GM18511 (cell line): Measurements from ENCODE around the gene SPECC1.
"Not testable (repeated sequence)": the region's sequence is repeated elsewhere in the genome, so short reads cannot be mapped to it uniquely, and the experiment has no call there.

ENCODE experiments used
- ATAC-seq: cut with Tn5 transposase; IDR thresholded peaks from one replicate; pipeline ENCODE4 v1.9.1; 2021; ENCODE audit warnings: mild to moderate bottlenecking, moderate library complexity; ENCODE audit not compliant: unreplicated experiment

Gene SPECC1, protein sequence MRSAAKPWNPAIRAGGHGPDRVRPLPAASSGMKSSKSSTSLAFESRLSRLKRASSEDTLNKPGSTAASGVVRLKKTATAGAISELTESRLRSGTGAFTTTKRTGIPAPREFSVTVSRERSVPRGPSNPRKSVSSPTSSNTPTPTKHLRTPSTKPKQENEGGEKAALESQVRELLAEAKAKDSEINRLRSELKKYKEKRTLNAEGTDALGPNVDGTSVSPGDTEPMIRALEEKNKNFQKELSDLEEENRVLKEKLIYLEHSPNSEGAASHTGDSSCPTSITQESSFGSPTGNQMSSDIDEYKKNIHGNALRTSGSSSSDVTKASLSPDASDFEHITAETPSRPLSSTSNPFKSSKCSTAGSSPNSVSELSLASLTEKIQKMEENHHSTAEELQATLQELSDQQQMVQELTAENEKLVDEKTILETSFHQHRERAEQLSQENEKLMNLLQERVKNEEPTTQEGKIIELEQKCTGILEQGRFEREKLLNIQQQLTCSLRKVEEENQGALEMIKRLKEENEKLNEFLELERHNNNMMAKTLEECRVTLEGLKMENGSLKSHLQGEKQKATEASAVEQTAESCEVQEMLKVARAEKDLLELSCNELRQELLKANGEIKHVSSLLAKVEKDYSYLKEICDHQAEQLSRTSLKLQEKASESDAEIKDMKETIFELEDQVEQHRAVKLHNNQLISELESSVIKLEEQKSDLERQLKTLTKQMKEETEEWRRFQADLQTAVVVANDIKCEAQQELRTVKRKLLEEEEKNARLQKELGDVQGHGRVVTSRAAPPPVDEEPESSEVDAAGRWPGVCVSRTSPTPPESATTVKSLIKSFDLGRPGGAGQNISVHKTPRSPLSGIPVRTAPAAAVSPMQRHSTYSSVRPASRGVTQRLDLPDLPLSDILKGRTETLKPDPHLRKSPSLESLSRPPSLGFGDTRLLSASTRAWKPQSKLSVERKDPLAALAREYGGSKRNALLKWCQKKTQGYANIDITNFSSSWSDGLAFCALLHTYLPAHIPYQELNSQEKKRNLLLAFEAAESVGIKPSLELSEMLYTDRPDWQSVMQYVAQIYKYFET

GRCh38 chr17:20009302-20010098 lies at the start of gene SPECC1:
SPECC1 (plus strand) TSS chr17:20009359; CDS start chr17:20096652, 87,293 bp downstream.
- ATAC-seq, result peak; percentile 94

- ATAC-seq, result not testable (repeated sequence)
Observed at GRCh38 chr17:19962954-19963353, 46.2 kb upstream of the SPECC1 start.

DNA sequence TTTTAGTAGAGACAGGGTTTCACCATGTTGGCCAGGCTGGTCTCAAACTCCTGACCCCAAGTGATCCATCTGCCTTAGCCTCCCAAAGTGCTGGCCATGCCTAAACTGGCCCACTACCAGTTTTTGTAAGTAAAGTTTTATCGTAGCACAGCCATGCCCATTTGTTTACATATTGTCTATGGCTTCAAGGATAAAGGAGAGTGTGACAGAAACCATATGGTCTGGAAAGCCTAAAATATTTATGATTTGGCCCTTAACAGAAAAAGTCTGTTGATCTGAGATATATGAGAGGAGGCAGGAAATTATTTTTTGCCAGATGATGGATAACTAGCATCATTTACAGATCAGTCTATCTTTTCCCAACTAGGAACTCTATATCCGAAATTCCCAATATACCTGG lies 36.0 kb upstream of the SPECC1 start:
- ATAC-seq, result no peak

GRCh38 chr17:19975601-19976000 lies 33.6 kb upstream of the SPECC1 start:
- ATAC-seq, result no peak

DNA sequence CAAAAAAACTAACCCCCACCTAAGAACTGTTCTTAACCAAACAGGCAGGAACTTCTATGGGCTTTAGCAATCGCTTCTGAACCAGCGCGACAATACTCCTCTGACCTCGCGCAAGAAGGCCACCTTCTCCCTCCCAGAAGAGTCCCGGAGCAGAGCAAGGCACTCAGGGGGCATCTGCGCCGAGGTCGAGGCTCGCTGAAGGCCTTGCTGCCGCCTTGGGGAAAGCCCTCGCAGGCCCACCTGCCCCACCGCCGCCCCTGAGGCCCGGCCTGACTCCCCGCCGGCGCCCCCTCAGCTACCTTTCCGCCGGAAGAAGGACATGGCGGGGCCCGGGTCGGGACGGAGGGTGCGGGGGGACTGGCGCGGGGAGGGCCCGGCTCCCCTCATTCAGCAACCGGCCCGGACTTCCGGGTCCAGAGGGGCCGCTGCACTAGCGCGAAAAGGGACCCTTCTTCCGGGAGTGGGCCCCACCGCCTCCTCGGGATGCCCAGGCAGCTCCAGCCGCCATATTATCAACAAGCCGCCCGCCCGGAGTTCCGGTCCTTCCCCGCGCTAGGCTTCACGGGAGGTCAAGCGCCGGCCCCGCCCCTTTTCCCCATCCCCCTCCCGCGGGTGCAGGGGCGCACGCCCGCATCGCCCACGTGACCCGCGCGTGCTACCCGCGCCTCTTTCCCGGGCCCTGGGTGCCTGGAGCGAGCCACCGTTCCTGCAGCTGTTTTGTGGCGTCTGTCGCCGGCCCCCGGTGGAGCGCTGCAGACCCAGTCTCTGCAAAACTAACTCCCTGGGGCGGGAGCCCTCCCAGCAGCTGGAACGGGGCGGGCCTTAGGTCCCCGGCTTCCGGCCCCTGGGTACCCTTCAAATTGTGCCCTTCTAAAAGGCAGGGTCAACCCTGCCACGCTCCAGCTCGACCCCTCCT lies 31.6 kb upstream of the SPECC1 start, which contains the start of gene AKAP10:
Gene AKAP10, minus strand, starts transcription at position 536 of the 916 bp plus-strand sequence. Its CDS starts 149 bp downstream, at position 387.
- peak; percentile 87 for ATAC-seq

DNA sequence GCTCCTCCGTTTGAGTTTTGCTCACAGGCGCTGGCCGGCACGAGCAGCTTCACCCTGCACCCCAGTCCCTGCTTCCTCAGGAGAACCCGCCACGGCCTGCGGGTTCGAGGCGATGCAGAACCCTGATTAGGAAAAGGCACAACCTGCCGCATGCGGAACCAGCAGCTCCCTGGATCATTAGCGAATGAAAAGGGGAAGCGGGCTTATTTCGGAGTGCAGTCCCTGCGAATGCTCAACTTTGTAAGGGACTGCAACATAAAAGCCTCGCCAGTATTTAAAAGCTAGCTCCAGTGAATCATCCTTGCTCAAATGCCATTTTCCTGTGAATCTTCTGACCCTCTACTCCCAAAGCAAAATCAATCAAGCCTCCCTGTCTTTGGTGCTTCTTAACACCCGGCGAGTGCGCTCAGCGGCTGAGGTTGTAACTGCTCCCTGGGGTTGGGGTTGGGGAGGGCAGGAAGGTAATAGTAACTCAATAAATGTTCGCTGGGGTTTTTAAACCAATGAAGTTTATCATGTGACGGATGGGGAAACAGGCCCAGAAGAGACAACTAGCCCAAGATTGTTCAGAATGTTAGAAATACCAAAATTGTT lies 30.9 kb upstream of the SPECC1 start:
- peak; percentile 49 for ATAC-seq

DNA sequence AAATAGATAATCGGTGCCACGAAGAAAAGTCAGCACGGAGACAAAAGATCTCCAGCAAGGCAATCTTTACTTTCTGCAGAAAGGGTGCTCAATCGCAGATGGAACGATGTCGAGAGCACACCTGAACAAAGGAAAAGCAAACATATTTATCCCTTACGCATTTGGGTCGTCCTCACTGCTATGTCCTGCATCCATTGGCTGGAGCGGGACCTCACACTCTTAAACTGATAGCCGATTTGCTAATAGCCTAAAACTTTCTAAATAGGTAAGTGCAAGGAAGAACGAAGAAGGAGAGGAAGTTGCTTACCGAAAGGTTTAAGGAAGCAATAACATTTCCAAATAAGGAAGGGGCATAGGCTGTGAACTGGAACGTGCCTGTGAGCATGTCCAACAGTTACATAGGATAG lies 30.4 kb upstream of the SPECC1 start:
- no peak for ATAC-seq

GRCh38 chr17:19979917-19980770 lies 29.0 kb upstream of the SPECC1 start:
- no peak for ATAC-seq

- no peak for ATAC-seq
Observed at GRCh38 chr17:19986941-19987861, 22.0 kb upstream of the SPECC1 start.

GRCh38 chr17:19987897-19988296 lies 21.3 kb upstream of the SPECC1 start:
- no peak for ATAC-seq

GRCh38 chr17:19991252-19991885 lies 17.8 kb upstream of the SPECC1 start:
- ATAC-seq, result no peak

DNA sequence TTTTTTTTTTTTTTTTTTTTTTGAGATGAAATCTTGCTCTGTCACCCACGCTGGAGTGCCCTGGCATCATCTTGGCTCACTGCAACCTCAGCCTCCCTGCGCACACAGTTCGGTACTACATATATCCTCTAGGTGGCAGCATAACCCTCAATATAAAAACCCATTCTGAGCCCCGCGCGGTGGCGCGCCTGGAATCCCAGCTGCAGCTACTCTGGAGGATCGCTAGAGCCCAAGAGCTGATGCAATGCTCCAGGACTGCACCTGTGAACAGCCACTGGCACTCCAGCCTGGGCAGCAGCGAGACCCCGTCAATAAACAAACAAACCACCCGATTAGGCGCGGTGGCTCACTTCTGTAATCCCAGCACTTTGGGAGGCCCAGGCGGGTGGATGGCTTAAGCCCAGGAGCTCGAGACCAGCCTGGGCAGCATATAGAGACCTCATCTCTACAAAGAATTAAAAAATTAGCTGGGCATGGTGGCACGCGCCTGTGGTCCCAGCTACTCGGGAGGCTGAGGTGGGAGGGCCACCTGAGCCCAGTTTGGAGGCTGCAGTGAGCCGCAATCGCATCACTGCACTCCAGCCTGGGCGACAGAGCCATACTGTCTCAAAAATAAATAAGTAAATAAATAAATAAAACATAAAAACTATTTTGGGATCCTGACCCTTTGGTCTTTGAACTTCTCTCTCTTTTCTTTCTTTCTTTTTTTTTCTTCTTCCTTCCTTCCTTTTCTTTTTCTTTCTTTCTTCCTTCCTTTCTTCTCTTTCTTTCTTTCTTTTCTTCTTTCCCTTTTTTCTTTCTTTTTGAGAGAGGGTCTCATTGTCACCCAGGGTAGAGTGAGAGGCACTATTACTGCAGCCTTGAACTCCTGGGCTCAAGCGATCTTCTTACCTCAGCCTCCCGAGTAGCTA lies 16.1 kb upstream of the SPECC1 start:
- peak; percentile 86 for ATAC-seq

GRCh38 chr17:19996086-19996485 lies 13.1 kb upstream of the SPECC1 start:
- ATAC-seq, result no peak

- no peak for ATAC-seq
Observed at GRCh38 chr17:19996502-19996901, 12.7 kb upstream of the SPECC1 start.

DNA sequence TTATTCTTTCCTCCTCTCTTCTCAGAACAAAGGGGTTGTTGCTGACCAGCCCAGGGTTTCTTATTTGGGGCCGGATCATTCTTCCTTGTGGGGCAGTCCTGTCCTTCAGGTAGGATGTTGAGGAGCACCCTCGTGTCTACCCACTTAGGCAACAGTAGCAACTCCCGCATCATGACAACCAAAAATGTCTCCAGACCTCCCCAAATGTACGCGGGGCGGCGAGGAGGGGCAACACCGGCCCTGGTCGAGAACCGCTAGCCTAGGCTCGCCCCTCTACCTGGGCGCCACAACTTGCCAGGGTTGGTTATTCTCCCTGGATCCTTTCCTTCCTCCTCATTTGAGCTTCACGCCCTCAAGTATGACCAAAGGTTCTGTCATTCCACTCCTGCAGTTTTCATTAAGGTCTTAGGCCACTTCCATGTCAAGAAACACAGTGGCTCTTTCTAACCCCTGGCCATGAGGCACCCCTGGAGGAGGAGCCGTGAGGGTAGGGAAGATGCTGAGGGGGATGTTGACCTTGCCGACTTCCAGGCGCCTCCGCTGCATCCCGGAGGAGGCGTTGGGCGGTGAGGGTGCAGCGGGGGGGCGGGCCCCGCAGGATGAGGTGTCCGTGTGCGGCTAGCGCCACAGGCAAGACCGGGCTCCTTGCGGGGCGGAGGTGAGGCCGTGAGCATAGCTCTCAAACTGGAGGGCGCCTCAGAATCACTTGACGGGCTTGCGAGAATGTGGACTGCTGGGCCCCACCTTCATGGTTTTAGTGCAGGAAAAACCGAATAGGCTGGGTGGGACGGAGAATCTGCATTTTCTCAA lies 712 bp upstream of the SPECC1 start:
- ATAC-seq, result peak; percentile 33
